Measurements from ENCODE around the gene PARD3B.

The PARD3B gene

GRCh38 chr2:204663816-204664425 lies 118.6 kb downstream of the PARD3B start:
- TF ChIP-seq CTCF (IDR thresholded peaks at IDR 0.05; ENCODE audit: borderline replicate concordance, control extremely low read depth, extremely low read depth, insufficient read depth, missing control alignments): no peak
- in situ Hi-C loops (cut with MboI; ENCODE audit: low sequenced_read_pairs, unreplicated experiment): no loop called here
- DNase-seq (ENCODE audit: low spot score): no peak

GRCh38 chr2:204664708-204665121 lies 119.4 kb downstream of the PARD3B start:
- in situ Hi-C loops (cut with MboI; ENCODE audit: low sequenced_read_pairs, unreplicated experiment): no loop called here
- no peak for TF ChIP-seq CTCF (IDR thresholded peaks at IDR 0.05; ENCODE audit: borderline replicate concordance, control extremely low read depth, extremely low read depth, insufficient read depth, missing control alignments)
- no peak for DNase-seq (ENCODE audit: low spot score)

GRCh38 chr2:204665207-204665606 lies 119.9 kb downstream of the PARD3B start:
- no peak for TF ChIP-seq CTCF (IDR thresholded peaks at IDR 0.05; ENCODE audit: borderline replicate concordance, control extremely low read depth, extremely low read depth, insufficient read depth, missing control alignments)
- in situ Hi-C loops (cut with MboI; ENCODE audit: low sequenced_read_pairs, unreplicated experiment): no loop called here
- DNase-seq (ENCODE audit: low spot score): no peak

GRCh38 chr2:204665771-204666170 lies 120.5 kb downstream of the PARD3B start:
- in situ Hi-C loops (cut with MboI; ENCODE audit: low sequenced_read_pairs, unreplicated experiment): no loop called here

GRCh38 chr2:204667990-204668389 lies 122.7 kb downstream of the PARD3B start:
- no peak for DNase-seq (ENCODE audit: low spot score)
- in situ Hi-C loops (cut with MboI; ENCODE audit: low sequenced_read_pairs, unreplicated experiment): no loop called here
- TF ChIP-seq CTCF (IDR thresholded peaks at IDR 0.05; ENCODE audit: borderline replicate concordance, control extremely low read depth, extremely low read depth, insufficient read depth, missing control alignments): no peak

More at GRCh38 chr2:204665771-204666170, 120.5 kb downstream of the PARD3B start:
- no peak for TF ChIP-seq CTCF (IDR thresholded peaks at IDR 0.05; ENCODE audit: borderline replicate concordance, control extremely low read depth, extremely low read depth, insufficient read depth, missing control alignments)
- DNase-seq (ENCODE audit: low spot score): no peak

GRCh38 chr2:204669382-204669781 lies 124.1 kb downstream of the PARD3B start:
- TF ChIP-seq CTCF (IDR thresholded peaks at IDR 0.05; ENCODE audit: borderline replicate concordance, control extremely low read depth, extremely low read depth, insufficient read depth, missing control alignments): no peak
- DNase-seq (ENCODE audit: low spot score): no peak
- in situ Hi-C loops (cut with MboI; ENCODE audit: low sequenced_read_pairs, unreplicated experiment): no loop called here

All from GM13976 (cell line).